ENCODE data around the gene MCF2L.

Gene MCF2L

DNA sequence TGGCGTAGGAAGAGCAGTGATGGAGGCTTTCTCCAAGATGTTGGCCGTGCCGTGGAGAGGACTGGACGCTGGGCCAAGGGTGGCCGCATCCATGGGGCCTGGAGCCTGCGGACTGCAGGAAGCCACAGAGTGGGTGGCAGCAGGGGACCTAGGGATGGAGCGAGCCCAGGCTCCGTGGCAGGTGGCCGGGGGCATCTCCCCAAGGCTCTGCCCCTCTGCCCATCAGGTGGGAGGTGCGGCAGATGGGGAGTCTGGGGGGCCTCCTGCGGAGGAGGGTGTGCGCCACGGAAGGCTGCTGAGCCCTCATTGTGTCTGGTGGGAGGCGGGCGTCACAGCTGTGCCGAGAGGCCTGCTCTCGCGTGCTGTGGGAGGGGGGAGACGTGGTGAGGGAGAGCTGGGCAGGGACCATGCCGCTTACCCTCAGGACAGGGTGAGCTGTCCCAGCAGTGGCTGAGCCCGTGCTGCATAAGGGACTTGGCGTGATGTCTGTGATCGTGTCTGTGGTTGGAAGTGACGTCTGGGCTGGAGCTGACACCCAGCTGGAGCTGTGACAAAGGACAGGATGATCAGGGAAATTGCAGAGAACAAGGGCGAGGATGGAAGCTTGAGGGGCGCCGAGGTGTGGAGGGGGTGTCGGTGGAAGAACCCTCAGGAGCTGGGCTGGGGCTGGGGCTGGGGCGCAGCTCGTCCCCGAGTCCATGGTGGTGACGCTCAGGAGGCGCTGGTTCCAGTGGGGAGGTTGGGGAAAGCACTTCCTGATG lies 13.4 kb downstream of the MCF2L start:
- no peak for DNase-seq

DNA sequence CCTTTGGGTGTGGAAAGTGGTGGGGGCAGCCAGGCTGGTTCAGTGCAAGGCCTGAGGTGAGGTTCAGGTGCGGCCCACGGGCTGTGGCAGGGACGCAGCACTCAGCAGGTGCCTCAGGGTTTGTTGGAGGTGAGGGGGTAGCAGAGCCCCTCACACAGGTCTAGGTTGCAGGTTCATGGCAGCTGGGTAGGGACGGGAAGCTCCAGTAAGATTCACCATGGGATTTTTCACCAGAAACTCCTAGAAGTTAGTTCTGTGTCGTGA lies 14.0 kb downstream of the MCF2L start:
- no peak for DNase-seq

DNA sequence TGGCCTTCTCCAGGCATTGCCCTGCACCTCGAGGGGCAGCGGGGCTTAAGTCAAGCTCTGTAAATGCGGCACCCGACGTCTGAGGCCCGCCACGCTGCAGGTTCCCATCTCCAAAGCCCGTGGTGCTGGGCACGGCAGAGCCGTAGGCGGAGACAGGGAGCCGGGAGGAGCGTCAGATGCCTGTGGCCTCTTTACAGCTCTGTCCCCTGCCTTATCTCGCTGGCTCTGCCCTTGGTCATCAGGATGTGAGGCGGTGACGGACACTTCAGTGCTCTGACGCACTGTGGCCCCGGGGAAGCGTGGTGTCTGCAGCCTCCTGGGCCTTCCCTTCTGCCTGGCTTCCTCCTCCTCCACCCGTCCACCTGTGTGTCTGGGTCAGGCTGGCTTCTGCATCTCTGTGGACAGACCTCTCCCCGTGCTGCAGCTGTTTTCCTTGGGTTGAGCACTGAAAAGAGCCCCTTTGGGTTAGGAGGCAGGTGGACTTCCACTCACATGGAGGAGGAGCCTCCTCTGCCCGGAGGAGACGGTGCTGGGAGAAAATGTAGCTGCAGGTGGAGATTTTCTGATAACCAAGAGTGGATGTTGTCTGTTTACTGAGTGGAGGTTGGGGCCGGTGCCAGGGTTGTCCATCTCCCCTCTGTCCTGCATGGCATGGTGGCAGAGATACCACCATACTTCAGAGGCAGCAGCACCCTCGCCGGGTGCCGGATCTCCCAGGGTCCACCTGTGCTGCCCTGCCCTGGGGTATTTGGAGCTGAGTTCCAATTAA lies 14.6 kb downstream of the MCF2L start:
- no peak for DNase-seq

DNA sequence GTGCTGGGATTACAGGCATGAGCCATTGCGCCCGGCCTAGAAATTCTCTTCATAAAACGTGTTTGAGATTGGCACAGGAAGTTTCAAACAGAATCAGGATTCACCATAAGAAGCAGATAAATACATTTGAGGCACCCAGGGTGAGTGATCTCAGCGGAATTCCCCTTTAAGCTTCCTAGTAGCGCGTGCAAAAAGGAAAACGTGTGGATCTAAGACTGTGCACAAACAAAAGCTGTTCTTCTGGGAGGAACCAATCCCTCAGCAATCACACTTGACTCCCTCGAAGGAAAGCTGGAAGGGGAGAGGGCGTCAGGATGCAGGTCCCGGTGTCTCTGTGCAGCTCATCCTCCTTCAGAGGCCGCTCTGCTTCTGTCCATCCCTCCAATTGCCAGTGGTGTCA lies 15.5 kb downstream of the MCF2L start:
- DNase-seq: no peak

DNA sequence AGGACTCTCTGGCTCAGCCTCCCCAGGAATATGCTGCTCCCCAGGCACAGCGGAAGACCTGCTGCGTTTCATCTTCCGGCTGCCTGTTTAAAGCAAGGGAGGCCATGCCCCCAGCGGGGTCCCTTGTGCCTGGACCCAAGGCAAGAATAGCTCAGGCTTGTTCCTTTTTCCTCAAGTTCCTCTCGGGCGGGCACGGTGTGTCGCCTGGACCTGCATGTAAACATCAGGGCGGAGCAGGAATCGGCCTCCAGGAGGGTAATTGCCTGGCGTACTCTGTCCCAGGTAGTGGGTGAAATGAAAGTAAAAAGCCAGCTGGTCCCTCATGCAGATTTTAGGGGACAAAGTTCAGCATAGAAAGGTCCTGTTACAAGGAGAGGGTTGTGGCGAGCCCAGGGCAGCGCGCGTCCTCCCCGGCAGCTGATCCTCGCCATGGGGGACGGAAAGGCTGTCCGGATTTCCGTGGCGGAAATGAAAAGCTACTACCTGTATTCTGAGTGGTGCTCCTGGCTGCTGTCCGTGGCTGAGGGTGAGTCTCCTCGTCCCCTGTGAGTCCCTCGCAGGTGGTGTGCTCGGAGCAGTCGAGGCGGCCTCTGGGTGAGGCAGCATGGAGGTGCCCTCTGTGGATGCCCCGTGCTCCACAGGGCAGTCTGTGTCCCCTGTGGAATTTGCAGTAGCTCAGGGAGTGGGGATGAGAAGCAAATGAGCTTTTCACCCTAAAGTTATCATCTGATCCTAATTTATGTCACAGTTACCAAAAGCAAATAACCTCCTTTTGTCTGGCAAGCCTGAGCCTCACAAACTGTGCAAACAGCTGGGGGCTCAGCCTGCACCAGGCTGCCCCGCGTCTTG lies 16.2 kb downstream of the MCF2L start:
- no peak for DNase-seq

DNA sequence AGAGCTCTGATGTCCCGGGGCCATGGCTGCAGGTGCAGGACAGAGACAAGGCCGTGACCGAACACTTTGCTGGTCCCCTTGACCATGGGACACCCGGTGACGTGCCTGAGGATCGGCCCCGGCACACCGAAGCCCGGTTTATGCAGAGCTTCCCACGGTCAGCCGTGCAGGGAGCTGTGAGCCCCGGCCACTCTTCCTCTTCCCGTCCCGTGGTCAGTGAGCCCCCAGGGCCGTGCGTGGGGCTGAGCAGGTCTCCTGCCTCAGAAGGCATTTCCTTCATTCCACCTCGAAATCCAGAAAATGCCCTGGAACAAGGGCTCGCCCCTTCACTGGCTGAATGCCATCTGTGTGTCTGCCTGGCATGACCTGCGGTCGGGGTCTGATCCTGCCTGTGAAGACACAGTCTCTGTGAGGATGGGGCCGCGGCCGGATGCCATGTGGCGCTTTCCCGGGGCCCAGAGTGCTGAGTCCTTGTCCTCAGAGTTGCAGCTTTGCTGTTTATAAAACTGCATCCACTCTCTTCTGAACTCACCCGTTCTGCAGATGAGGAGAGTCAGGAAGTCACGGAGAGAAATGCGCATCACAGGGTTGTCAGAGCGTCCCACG lies 16.9 kb downstream of the MCF2L start:
- no peak for DNase-seq

DNA sequence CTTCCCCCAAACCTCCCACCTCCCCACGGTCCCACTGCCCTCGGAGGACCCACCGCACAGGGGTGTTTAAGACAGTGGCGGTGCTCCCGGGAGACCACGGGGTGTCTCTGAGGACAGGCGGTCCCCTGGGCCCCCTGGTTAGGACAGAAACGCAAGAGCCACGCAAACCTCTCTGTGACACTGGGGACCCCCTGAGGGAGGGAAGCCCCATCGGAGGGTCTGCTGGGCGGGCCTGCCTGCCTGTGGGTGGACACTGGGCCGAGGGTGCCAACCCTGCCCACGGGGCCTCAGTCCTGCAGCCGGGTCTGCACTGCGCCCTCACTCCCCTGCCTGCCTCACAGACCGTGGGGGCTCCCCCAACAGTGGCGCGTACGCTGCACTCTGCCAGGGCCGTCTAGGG lies 17.5 kb downstream of the MCF2L start:
- DNase-seq: no peak

DNA sequence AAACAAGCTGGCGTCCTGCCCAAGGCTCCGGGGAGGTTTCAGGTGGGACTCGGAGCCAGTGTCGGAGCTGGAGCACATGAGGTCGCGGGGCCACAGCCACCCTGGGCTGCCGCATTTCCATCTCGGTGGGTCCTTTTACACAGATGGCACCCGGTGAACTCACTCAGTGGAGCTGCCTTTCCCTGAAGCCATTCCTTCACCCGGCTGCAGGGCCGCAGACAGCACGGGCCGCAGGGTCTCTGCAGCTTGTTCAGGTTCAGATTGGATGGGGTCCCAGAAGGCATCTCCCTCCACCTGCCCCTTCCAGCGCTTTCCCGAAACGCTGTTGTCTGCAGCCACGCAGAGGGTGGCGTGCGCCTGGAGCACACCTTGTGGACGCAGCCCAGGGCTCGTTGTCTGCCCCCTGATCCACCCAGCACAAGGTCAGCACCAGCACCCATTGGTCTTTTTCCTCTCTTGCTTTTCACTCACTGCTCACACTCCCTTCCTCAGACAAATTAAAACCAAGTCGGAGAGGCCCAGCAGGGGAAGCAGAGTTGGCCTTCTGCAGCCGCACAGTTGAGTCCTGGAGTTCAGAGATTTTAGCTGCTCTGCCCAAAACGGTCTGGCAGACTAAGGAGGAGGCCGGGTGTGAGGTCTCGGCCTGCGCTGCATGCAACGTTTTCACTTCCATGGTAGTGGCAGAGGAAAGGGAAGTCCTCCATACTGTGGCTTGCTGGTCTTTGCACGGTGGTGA lies 18.1 kb downstream of the MCF2L start:
- no peak for DNase-seq

DNA sequence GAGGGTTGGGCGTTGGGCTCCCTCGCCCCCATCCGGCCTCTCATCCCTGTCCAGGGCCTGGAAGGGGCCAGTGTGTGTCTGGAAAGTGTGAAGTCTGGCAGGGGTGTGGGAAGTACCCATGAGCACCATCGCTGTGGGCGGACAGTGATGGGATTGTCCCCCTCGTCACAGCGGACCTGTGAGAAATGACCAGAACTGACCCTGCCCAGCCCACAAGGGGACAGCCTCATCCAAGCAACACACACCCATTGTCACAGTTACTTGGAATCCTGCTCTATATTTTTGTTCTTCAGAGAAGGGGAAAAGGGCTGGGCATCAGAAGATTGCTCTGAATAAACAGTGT lies 18.6 kb downstream of the MCF2L start:
- DNase-seq: no peak

DNA sequence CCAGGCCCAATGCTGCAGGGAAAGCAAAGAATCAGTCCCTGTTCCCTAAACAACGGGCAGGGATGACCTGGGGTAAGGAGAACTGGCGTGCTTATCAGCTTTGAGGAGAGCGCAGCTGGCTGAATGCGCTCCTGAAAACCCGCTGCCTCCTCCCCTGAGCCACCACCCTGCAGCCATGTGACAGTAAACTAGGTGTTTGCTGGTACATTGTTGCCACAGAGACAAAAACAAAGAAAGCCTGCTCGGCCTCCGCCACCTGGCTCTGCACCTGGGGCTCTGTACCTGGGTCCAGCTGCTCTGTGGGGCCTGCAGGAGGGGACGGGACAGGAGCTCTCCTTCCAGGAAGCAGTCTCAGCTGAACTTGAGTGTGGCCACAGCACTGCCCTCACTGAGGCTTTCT lies 21.8 kb downstream of the MCF2L start:
- DNase-seq: no peak

DNA sequence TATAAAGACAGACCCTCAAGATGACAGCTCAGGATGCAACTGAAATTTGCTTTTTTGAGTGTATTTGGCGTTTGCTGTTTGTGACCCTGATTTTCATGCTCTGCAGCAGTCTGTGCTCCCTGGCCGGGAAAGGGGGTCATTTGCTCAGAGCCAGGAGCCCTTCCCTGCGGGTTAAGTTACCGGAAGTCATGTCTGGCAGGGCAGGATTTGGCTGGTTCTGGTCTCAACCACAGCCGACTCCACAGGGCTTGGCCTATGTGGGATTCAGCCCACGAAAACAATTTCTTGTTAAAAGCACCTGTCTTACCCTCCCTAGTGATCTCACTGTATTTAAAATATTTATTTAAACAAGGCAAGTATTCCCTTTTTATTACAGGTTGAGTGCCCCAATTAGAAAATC lies 22.6 kb downstream of the MCF2L start:
- DNase-seq: no peak

DNA sequence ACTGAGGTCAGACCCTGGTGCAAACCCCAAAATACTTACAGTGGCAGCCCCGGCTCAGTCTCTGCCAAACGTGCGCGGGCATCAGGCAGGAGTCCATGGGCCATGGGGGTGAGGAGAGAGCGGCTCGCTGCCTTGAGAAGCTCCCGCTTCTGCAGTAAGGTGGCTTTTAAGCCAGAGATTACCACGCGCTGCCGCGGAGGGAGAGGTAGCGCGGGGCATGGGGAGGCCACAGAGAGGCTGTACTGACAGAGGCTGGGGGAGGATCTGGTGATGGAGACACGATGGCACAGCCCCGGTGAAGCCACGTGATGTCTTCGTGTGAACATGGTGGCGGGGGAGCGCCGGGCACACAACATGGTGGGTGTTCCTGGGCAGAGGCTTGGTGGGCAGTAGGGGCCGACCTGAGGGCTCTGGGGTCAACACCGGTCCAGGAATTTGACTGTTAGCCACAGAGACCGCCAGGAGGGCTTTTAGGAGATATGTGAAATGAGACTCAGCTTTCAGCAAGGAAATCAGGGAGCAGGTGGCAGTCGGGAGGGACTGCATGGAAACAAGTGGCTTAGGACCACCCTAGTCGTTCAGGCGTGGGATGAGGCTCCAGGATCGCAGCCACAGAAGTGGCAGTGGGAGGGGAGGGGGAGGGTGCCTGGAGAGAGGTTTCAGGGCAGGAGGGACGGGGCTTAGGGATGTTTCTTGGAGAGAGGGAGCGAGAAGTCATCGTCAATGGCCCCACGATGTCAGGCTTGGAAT lies 24.1 kb downstream of the MCF2L start:
- no peak for DNase-seq

DNA sequence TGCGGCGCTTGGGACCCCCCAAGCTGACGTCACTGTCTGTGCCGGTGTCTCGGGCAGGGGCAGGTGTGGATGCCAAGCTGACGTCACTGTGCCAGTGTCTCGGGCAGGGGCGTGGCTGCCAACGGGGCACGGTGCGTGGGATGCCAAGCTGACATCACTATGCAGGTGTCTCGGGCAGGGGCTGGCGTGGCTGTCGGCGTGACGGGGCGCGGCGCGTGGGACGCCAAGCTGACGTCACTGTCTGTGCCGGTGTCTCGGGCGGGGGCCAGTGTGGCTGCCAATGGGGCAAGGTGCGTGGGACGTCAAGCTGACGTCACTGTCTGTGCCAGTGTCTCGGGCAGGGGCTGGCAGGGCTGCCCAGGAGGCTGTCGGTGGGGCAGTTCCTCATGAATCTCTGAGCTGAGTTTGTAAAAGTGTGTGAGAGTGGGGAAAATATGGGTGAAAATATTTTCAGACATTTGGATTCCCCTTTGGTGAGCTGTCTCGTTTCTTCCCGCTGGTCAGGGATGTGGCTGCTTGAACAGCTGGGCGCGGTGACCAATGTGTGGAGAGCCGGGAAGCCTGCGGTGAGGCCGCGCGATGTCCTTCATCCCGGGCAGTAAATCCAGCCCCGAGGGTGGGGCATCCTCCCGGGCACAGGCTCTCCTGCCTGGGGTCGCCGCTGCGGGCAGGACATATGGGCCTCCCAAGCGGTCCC lies 25.2 kb downstream of the MCF2L start:
- no peak for DNase-seq

DNA sequence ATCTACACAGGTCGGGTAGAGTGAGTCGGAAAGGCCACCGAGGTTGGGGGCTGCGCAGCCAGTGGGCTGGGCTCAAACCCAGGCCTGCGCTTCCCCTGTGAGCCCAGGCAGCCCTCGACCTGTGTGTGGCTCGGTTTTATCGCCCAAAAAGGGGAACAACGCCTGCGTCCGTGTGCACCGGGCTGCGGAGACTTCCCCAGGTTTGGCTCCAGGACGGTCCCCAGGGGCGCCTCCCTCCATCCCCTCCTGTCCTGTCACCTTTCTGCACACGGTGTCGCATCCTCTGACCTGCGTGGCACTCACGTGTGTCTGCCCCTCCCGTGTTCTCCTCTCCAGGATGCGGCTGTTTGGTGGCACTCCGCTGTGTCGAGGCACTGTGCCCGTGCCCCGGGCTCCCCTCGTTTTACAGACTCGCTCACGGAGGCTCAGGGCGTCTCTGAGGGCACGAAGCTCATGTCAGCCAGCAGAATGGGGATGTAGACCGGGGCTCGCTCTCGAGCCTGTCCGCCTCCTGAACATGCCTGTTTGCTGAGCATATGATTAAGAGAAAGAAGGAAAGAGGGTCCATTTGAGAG lies 25.9 kb downstream of the MCF2L start:
- no peak for DNase-seq

DNA sequence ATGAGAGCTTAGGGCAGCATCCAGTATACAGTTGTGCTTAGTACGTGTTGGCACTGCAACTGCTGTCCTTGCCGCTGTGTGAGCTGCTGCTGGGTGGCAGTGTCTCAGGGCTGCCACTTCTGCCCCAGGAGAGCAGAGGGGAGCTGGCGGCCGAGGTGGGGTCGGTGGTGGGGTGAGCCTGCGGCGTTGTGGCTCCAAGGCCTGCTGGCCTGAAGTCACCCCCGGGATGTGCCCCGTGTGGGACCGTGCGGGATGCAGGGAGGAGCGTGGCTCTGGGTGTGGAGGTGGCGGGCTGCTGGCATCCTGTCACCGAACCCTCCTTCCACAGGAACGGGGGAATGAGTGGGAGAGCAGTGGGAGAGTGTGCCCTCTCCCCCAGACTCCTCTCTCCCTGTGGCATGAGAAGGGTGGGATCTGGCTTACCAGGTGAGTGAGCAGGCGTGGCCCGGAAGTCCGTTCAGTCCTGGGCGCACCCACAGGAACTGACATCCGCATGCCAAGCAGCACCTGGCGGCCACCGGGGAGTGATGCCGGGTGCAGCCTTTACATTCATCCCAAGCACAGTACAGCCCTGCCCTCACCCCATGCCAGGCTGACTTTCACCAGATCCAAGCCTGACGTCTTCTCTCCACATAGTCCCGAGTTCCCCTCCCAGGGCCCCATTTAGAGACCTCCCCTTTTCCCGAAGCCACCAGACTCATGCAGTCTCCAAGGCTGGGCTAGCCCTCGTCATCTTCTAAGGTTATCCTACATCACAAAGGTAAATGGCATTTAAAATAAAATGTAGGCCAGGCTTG lies 26.6 kb downstream of the MCF2L start:
- DNase-seq: no peak

DNA sequence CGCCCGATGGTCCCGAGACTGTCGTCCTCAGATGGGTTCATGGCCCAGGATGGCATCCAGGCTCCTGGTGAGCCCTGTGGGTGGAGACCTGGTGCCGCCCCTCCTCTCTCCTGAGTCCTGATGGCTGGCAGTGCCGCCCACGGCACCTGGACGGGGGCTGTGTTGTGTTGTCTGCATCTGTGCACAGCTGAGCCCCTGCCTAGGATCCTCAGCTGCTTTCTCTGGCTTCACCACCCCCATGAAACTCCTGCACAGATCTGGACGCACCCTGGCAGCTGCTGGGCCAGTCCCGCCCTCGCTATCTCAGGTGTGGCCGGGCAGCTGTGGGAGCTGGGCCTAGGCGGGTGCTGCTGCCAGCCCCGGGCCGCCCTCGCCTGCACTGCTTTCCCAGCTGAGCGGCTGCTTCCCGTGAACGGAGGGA lies 27.7 kb downstream of the MCF2L start:
- DNase-seq: no peak

DNA sequence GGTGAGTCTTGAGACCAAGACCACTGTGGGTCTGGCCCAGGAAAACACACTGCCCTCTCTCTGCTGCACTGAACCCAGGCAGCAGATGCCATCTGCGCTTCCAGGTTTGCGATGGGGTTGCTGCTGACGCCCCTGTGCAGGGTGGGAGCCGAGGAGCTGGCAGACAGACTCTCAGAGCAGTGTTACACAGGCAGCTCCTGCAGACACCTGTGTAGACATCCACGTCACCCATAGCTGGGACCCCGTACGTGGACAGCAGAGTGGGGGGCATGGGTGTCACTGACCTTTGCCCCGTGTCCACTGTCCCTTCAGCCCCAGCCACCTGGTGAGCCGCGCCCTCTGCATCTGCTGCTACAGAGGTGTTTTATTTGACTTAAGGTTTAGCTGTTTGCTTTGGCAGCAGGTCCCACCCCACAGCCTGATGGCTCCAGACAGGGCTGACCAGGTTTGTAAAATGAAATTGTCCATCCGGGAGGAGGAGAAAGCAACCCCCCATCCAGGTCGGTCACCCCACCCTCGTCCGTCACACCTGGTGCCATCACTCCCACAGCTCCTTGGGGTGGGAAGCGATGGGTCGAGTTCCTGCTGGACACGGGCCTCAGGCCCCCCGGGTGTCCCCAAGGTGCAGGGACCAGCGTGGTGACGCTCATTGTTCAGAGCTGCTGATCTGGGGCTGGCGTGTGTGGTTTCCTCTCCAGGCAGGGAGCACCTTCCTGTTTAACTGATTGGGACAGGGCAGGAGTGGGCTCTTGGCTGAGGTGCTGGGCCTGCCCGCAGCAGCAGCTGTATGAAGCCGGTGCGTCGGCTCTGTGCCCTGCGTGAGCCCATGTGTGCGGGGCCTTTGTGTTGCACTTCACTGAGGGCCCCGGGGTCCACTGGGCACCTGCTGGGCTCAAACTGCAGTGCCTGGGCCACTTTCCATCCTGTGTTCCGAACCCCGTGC lies 28.4 kb downstream of the MCF2L start:
- DNase-seq: no peak

DNA sequence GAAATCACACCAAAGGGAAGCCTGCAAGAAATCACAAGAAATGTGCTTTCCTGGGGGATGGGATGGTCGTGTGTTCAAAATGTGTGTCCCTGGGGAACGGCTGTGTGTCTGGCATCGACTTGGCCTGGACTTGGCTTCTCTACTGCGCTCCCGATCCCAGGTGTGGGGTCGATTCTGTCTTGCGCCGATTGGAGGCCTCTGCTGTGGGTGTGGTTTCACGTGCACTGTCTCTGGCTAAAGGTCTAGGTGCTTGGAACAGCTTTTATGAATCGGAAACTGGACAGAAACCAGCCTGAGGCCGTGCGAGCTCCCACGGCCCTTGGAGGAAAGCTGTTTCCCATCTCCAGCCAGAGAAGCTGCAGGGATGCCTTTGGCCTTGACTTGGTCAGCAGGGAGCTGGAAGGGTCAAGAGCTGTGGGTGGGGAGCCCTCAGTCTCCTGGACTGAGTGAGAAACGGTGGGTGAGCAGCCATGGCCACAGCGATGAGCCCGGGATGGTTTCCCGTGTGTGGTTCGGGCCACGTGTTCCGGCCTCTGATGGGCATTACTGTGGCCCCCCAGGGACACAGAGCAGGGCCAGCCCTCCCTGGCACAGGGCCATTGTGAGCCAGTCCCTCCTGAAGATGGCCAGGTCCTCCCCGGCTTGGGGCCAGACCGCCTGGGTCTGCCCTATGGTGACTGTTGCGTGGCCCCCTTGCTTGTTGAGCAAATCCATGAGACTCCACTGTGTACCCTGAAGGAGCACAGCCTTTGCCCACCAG lies 29.7 kb downstream of the MCF2L start:
- DNase-seq: no peak

Measured in CD4-positive, alpha-beta T cell treated with Interferon gamma for 1 hour (primary cell).